ENCODE results near the gene DNER. TPM values are rescaled to one million over a fixed set of nuclear protein-coding genes. Genes with fewer than 3 reads are reported as not detected.
"Not testable (repeated sequence)": the region's sequence is repeated elsewhere in the genome, so short reads cannot be mapped to it uniquely, and the experiment has no call there.

Gene DNER, protein sequence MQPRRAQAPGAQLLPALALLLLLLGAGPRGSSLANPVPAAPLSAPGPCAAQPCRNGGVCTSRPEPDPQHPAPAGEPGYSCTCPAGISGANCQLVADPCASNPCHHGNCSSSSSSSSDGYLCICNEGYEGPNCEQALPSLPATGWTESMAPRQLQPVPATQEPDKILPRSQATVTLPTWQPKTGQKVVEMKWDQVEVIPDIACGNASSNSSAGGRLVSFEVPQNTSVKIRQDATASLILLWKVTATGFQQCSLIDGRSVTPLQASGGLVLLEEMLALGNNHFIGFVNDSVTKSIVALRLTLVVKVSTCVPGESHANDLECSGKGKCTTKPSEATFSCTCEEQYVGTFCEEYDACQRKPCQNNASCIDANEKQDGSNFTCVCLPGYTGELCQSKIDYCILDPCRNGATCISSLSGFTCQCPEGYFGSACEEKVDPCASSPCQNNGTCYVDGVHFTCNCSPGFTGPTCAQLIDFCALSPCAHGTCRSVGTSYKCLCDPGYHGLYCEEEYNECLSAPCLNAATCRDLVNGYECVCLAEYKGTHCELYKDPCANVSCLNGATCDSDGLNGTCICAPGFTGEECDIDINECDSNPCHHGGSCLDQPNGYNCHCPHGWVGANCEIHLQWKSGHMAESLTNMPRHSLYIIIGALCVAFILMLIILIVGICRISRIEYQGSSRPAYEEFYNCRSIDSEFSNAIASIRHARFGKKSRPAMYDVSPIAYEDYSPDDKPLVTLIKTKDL
- 1.3 TPM for total RNA-seq

DNA sequence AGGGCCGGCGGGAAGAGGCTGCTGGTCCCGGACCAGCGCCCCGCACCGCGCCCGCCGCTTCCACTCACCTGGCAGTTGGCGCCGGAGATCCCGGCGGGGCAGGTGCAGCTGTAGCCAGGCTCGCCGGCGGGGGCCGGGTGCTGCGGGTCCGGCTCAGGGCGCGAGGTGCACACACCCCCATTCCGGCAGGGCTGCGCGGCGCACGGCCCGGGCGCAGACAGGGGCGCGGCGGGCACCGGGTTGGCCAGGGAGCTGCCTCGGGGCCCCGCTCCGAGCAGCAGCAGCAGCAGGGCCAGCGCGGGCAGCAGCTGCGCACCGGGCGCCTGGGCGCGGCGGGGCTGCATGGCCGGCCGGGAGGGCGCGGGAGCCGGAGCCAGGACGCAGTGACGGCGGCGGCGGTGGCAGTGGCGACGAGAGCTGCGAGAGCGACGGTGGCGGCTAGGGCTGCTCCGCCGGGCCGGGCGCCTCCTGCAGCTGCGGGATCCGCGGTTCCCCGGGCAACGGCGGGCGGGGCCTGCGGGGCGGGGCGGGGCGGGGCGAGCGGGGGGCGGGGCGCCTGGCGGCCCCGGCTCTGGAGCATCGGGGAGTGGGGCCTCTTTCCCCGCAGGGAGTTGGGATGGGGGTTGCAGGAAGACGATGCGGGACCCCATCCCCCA is at the start of gene DNER:
DNER (minus strand) TSS at position 476 of the 656 bp plus-strand sequence; CDS start at position 344, 132 bp downstream.
- DNase-seq = peak; percentile 25

- no peak for DNase-seq
These were observed 47.3 kb upstream of the DNER start for GRCh38 chr2:229761663-229762062.

DNA sequence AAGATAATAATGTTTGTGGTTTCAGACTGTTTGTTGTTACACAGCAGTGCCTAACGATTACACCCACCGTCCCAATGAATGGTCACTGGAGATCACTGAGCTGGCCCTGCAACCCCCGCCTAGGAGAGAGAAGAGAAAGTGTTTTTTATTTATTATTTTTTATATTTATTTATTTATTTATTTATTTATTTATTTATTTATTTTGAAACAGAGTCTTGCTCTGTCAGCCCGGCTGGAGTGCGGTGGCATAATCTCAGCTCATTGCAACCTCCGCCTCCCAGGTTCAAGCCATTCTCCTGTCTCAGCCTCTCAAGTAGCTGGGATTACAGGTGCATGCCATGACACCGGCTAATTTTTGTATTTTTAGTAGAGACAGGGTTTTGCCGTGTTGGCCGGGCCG is 43.1 kb upstream of the DNER start:
- DNase-seq = not testable (repeated sequence)

- DNase-seq = no peak
These were observed 38.8 kb upstream of the DNER start for GRCh38 chr2:229752970-229753729.

- DNase-seq = no peak
These were observed 35.4 kb upstream of the DNER start for GRCh38 chr2:229749779-229750178.

DNA sequence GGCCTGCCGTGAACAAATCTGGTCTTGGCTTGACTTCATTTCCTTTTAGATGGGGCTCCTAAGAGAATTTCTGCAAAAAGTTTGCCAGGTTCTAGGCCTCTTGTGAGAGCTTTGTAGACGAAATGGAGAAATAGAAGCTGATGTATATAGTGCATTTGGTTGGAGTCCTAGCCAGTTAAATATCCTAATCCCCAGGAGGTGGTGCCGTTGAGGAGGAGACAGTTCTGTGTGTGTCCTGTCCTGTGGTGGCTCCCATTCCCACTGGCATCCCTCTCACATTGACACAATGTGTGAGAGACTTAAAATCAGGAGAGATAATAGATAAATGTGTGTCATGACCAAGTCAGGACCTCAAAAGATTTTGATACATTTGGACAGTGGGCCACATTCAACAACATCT is 34.6 kb upstream of the DNER start:
- no peak for DNase-seq

DNA sequence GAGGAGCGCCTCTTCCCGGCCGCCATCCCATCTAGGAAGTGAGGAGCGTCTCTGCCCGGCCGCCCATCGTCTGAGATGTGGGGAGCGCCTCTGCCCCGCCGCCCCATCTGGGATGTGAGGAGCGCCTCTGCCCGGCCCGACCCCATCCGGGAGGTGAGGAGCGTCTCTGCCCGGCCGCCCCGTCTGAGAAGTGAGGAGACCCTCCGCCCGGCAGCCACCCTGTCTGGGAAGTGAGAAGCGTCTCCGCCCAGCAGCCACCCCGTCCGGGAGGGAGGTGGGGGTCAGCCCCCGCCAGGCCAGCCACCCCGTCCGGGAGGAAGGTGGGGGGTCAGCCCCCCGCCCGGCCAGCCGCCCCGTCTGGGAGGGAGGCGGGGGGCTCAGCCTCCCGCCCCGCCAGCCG is 28.3 kb upstream of the DNER start:
- not testable (repeated sequence) for DNase-seq

DNA sequence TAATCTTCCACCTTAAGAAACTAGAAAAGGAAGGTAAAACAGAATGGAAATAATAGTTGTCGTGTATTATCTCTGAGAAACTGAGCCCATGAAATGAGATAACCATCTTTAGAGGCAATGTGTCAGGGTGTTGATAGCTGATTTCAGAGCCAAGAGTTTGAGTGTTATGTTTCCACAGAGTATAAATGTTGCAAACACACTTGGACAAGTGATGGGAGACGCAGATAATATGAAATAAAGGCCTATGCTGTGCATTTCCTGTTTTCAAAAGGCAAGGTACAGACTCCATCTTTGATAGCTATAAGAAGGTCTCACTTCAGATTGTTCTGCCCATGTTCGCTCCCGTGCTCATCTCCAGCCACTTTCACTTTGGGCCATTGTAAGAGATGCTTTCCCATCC is 25.9 kb upstream of the DNER start:
- no peak for DNase-seq

DNA sequence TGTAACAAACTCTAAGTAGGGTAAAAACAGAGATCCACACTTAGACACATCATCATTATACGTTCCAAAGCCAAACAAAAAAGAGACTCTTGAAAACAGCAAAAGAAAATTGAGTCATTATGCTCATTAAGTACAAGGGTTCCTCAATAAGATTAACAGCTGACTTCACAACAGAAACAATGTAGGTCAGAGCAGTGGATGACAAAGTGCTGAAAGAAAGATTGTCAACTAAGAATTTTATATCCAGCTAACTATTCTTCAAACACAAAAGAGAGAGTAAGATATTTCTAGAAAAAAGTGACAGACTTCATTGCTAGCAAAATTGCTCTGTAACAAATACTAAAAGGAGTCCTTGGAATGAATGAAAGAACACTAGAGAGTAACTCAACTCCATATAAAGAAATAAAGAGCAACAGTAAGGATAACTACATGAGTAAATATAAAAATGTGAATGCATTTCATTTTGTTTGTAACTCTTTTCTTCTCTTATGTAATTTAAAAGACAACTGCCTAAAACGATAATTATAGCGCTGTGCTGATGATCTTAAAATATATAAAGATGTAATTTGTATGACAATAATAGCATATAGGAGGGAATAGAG is 23.8 kb upstream of the DNER start:
- DNase-seq = no peak

DNA sequence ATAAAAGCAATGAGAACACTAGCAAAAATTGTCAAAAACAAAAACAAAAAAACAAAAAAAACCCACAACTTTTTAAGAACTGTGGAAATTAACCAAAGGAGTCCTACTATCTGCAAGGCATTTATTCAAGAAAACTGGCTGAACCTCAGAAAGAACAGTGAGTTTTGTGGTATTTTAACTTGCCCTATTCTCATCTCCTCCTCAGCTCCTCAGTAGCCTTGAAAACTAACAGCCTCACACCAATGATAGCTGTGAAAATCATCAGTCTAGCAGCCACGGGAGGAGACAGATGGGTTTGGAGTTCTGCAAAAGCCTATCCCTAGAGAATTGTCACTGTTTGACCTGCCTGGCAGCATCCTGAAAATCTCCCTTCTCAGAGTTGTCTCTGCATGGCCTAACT is 20.1 kb upstream of the DNER start:
- no peak for DNase-seq

GRCh38 chr2:229733611-229734245 is 19.4 kb upstream of the DNER start:
- DNase-seq = no peak

- DNase-seq = no peak
These were observed 18.5 kb upstream of the DNER start for GRCh38 chr2:229732897-229733296.

- DNase-seq = no peak
These were observed 17.6 kb upstream of the DNER start for GRCh38 chr2:229731916-229732315.

DNA sequence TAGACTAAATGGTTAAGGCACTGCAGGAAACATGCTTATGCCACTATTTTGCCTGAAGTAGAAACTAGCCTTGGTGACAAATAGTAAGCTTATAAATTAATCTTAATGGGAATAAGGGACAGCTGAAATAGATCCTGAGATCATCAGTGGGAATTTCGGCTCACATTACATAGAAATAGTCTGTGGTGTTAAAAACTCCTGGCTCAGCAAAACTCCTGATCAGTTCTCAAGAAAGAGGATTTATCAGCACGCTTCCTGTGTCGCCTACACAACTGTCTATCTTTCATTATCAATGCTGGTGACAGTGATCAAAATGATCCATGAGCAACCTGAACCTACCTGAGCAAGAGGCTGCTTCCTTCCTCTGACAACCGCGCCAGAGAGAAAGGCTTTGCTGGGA is 17.0 kb upstream of the DNER start:
- no peak for DNase-seq

DNA sequence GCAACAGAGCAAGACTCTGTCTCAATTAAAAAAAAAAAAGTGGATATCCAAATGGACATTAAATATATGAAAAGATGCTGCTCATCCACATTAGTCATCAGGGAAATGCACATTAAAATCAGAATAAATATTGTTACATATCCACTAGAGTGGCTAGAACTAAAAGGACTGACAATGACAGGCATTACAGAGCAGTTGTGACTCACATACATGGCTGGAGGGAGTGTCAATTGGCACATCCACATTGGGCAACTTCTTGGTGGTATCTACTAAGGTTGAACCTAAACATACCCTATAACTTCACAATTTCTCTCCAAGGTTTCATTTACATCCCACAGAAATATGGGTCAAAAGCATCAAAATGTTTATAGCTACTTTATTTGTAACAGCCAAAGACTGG is 14.0 kb upstream of the DNER start:
- DNase-seq = no peak

DNA sequence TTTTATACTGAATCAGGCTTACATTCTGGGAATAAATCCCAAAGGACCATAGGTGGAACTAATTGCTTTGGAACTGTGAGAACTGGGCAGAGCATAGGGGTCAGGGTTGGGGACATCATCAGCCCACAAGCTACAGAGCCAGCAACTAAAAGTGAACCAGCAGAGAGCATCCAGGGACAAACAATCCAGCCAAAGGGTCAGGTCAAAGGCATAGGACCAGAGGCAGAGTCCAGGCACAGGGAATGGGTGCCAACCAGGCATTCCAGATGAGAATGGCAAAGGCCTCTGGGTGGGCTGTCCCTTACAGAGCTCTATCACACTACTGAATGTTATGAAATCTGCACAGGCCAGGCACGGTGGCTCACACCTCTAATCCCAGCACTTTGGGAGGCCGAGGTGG is 12.3 kb upstream of the DNER start:
- DNase-seq = no peak

DNA sequence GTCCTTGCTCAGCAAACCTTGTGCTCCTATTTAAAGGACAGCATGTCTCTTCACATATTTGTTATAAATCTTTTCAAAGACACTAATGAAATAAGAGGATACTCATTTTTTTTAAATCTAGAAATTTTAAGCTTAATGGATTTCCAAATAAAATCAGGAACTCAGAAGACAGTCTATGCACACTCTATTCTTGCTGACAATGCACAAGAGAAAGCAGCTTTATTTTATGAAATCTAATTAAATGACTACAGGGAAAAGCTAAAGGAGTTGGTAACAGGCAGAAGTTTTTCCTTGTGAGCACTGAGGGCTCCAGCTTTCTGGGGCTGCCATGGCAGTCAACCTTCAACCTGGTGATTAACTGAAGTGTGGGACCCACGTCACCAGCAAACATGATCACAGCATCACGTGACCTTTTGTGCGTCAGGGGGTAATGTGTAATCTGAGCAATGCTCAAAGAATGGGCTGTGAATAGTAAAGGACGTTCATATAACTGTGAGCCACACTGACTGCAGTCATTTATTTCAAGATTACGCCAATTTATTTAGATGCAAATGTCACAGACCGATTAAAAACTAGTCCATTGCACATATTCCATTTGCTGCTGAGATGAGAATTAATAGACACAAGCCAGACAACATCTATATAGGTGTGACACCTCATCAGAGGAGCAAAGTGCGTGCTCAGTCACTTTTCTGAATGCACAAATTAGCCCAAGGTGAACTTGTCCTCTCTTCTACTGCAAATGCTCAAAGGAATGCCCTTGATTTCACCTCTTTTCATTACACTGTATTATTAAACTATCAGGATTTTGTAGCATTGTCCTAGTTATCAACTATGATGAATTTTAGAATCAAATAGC is 11.6 kb upstream of the DNER start:
- DNase-seq = no peak

- DNase-seq = not testable (repeated sequence)
These were observed 8.8 kb upstream of the DNER start for GRCh38 chr2:229723192-229723591.

DNA sequence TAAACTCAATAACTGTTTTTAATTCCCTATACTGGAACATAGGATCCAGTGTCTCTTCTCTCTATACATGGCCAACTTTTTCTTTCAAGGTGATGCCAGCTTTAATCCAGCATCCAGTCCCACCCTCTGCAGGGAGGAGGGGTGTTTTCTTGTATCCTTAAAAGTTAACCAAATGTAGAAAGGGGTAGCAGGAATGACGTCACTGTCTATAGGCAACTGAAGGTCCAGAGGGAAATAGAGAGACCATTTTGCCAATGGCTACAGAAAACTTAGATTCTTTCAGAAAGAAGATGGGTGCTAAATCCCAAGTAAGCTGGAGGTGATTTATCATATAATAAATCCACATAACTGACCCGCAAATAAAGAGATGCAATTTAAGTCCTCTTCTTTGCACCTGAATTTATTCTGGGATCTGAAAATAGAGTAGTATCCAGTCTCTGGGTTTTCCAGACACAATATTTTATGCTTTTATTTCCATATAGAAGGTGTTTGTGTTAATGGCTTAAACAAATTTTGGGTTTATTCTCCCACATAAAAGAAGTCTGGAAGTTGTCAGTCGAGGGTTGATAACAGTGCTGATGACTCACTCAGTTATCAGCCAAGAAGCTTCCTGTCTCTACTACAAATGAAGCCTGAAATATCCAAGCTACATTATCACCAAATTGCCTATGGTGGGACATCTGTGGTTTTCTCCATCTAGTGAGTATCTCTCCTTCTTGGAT is 5.7 kb upstream of the DNER start:
- no peak for DNase-seq

DNA sequence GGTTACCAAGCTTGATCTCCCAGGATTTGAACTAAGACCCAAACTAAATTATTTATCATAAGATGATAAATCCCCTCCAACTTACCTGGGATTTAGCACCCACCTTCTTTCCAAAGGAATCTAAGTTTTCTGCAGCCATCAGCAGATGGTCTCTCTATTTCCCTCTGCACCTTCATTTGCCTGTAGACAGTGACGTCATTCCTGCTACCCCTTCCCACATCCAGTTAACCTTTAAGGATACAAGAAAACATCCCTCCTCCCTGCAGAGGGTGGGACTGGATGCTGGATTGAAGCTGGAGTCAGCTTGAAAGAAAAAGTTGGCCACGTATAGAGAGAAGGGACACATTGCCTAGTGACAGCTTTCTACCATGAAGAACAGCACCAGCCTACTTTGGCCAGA is 3.7 kb upstream of the DNER start:
- no peak for DNase-seq

Data from tongue (tissue), 2 donors.